CD8-positive, alpha-beta memory T cell (primary cell): ENCODE data around the gene NADSYN1. TPM values are rescaled to one million over a fixed set of nuclear protein-coding genes. Genes with fewer than 3 reads are reported as not detected.
"Not testable (repeated sequence)": the region's sequence is repeated elsewhere in the genome, so short reads cannot be mapped to it uniquely, and the experiment has no call there.

ENCODE experiments used
- CTCF ChIA-PET: fragments of 350-600 bp; sonication (Branson Sonifier 250); formaldehyde crosslinking; loops from one replicate; lab custom pipeline; 2021; ENCODE audit warnings: antibody characterized with exemption; lab: Charles Lee
- POLR2A ChIA-PET: fragments of 350-600 bp; sonication (Branson Sonifier 250); formaldehyde crosslinking; loops from one replicate; lab custom pipeline; 2021; ENCODE audit warnings: antibody characterized with exemption; lab: Charles Lee
- DNase-seq, 5 donors: peaks; one replicate each; pipeline versions ENCODE4 v3.0.0 to v3.0.0-alpha.2; 2020 to 2022; ENCODE audit warnings: mixed read lengths in 1 of 5
- H3K27ac ChIP-seq: one replicate; pipeline ENCODE4 v1.7.0; 2013; ENCODE audit warnings: low read depth, mild to moderate bottlenecking, low read length, moderate library complexity
- H3K27me3 ChIP-seq: 2 replicates; pipeline ENCODE4 v1.7.0; 2013; ENCODE audit warnings: low read length, mild to moderate bottlenecking; ENCODE audit not compliant: insufficient read depth, poor library complexity, severe bottlenecking
- H3K36me3 ChIP-seq: 2 replicates; pipeline ENCODE4 v1.7.0; 2013; ENCODE audit warnings: mild to moderate bottlenecking, low read length, moderate library complexity; ENCODE audit not compliant: insufficient read depth
- H3K4me1 ChIP-seq: 2 replicates; pipeline ENCODE4 v1.7.0; 2013; ENCODE audit warnings: mild to moderate bottlenecking, low read length, moderate library complexity; ENCODE audit not compliant: insufficient read depth
- H3K4me3 ChIP-seq: 2 replicates; pipeline ENCODE4 v1.7.0; 2013; ENCODE audit warnings: mild to moderate bottlenecking, low read length
- H3K9me3 ChIP-seq: 2 replicates; pipeline ENCODE4 v1.7.0; 2013; ENCODE audit warnings: mild to moderate bottlenecking, low read length
- H3K27ac Mint-ChIP-seq, 8 donors: one replicate each; pipeline ENCODE4 v1.8.0; 2020 to 2021; ENCODE audit warnings: mixed read lengths in 8 of 8, mild to moderate bottlenecking in 6 of 8, inconsistent platforms in 3 of 8, moderate library complexity in 3 of 8
- H3K27me3 Mint-ChIP-seq, 2 donors: one replicate each; pipeline ENCODE4 v1.8.0; 2020 to 2021; ENCODE audit warnings: mixed read lengths in 2 of 2, mild to moderate bottlenecking in 1 of 2, moderate library complexity in 1 of 2
- H3K36me3 Mint-ChIP-seq, 3 donors: one replicate each; pipeline ENCODE4 v1.8.0; 2020 to 2021; ENCODE audit warnings: mixed read lengths in 3 of 3, inconsistent platforms in 1 of 3, mild to moderate bottlenecking in 1 of 3
- H3K4me1 Mint-ChIP-seq, 3 donors: one replicate each; pipeline ENCODE4 v1.8.0; 2020 to 2021; ENCODE audit warnings: mixed read lengths in 3 of 3, inconsistent platforms in 1 of 3, mild to moderate bottlenecking in 1 of 3
- H3K4me3 Mint-ChIP-seq, 7 donors: one replicate each; pipeline ENCODE4 v1.8.0; 2020 to 2021; ENCODE audit warnings: mixed read lengths in 7 of 7, mild to moderate bottlenecking in 6 of 7, moderate library complexity in 4 of 7, inconsistent platforms in 2 of 7
- H3K9me3 Mint-ChIP-seq, 5 donors: one replicate each; pipeline ENCODE4 v1.8.0; 2020 to 2022; ENCODE audit warnings: mixed read lengths in 5 of 5, mild to moderate bottlenecking in 3 of 5, moderate library complexity in 2 of 5, inconsistent platforms in 1 of 5
- polyA plus RNA-seq: library from polyadenylated mRNA; unstranded; fragments of 300-500 nt; fragmentation: Illumina TruSeq; gene quantifications from one replicate; pipeline ENCODE4 v1.2.3, GENCODE V29; 2021
- total RNA-seq, 2 experiments: library from RNA; stranded (reverse); gene quantifications; one replicate each; pipeline ENCODE4 v1.2.3, GENCODE V29; 2021

Gene NADSYN1
- total and polyA plus RNA-seq, 3 experiments from 2014 or later = 43.6 to 62.5 (median 60.3) TPM

DNA sequence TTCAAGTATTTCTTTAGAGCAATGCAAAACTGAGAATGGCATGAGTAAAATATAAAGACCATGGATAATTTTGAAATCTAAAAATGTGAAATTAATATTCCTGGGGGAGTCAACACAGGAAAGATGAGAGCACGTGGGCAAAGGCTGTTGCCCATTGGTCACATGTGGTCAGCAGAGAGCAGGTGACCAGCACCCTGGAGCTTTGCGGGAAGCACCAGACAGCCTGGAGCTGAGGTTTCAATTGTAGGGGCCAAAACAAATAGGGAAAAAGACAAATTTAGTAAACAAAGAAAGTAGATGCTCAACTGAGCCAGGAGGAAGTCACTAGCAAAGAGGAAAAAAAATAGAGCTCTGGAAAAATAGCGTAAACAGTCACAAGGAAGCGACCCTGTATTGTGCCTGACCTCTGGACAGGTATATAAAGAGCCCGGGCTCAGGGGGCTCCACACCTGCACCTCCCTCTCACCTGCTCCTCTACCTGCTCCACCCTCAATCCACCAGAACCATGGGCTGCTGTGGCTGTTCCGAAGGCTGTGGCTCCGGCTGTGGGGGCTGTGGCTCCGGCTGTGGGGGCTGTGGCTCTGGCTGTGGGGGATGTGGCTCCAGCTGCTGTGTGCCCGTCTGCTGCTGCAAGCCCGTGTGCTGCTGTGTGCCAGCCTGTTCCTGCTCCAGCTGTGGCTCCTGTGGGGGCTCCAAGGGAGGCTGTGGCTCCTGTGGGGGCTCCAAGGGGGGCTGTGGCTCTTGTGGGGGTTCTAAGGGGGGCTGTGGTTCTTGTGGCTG is 74.0 kb downstream of the NADSYN1 start, which contains the start of gene KRTAP5-7:
TSS of gene KRTAP5-7 (plus strand) at position 472 of the 780 bp plus-strand sequence. CDS start at position 506, 34 bp downstream.
- H3K4me1 Mint-ChIP-seq, DNase-seq, POLR2A ChIA-PET, H3K27ac ChIP-seq, H3K4me1 ChIP-seq, H3K4me3 ChIP-seq, H3K4me3 Mint-ChIP-seq, H3K36me3 ChIP-seq, H3K9me3 ChIP-seq, H3K27me3 ChIP-seq, H3K9me3 Mint-ChIP-seq, H3K36me3 Mint-ChIP-seq: not testable (repeated sequence)
- H3K27ac Mint-ChIP-seq = peak within 1 kb of the TSS in 1 of 8 donors; percentile 69
- CTCF ChIA-PET = interaction anchor here (0.6 kb wide), 1 partner anchor 40 kb away, joined by 3 read pairs; no protein-coding TSS in a partner anchor
- H3K27me3 Mint-ChIP-seq = peaks cover 5 to 33% of the 10 kb centered on the region in 2 donors

DNA sequence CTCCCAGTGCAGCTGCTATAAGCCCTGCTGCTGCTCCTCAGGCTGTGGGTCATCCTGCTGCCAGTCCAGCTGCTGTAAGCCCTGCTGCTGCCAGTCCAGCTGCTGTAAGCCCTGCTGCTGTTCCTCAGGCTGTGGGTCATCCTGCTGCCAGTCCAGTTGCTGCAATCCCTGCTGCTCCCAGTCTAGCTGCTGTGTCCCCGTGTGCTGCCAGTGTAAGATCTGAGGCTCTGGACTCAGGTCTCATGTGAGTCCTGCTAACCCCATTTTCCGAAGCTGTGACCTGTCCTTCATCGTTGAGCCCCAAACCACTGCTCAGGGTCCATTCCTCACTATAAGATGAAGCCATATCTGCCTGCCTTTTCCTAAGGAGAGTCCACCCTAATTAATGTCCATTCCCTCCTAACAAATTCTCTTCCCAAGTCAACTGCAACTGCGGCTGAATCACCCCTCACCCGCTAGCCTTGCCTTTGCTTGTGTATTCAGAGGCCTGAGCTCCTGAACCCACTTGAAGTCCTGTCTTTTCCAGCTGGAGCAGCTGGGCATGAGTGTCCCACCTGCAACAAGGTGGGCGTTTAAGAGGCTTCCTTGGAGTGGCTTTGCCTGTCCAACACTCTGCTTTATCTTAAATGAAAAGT is 74.7 kb downstream of the NADSYN1 start:
- Histone ChIP-seq H3K9me3 (no peaks in the 10 kb centered on the region), H3K36me3 (no peaks in the 10 kb centered on the region), H3K27ac (no peak overlapping the region), H3K4me1 (no peaks in the 10 kb centered on the region), H3K4me3 (no peak overlapping the region), H3K27me3 (no peaks in the 10 kb centered on the region)
- Mint-ChIP-seq H3K36me3 (peaks cover 0 to 5% (median 0%) of the 10 kb centered on the region in 3 donors), H3K9me3 (peaks cover 0 to 2% (median 0%) of the 10 kb centered on the region in 5 donors), H3K4me3 (no peak overlapping the region), H3K4me1 (no peaks in the 10 kb centered on the region), H3K27me3 (peaks cover 9 to 36% of the 10 kb centered on the region in 2 donors), H3K27ac (no peak overlapping the region)
- POLR2A ChIA-PET = no interaction called here
- no peak for DNase-seq
- CTCF ChIA-PET = no interaction called here

DNA sequence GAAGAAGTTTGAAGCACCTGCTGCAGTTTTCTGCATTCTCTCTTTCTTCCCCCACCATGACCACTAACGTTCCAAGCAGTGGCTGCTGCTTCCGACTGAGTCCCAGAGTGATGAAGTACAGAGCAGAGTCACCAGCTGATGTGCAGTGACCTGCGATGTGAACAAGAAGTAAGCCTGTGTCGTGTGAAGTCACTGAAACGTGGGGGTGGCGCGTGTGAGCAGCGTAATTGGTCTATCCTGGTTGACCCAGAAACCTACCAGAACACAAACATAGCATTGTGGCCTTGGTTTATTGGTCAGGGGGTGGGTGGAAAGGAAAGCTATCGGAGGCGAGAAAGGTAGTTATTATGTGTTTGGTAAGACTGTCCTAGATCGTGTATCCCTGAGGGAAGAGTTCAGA is 77.6 kb downstream of the NADSYN1 start:
- ChIA-PET CTCF (no interaction called here), POLR2A (no interaction called here)
- Mint-ChIP-seq H3K36me3 (no peaks in the 10 kb centered on the region), H3K9me3 (no peaks in the 10 kb centered on the region), H3K4me3 (no peak overlapping the region), H3K27me3 (peaks cover 13 to 34% of the 10 kb centered on the region in 2 donors), H3K27ac (no peak overlapping the region), H3K4me1 (no peaks in the 10 kb centered on the region)
- H3K36me3 ChIP-seq = no peaks in the 10 kb centered on the region
- H3K27me3 ChIP-seq = no peaks in the 10 kb centered on the region
- no peaks in the 10 kb centered on the region for H3K4me1 ChIP-seq
- no peaks in the 10 kb centered on the region for H3K9me3 ChIP-seq
- no peak for DNase-seq
- no peak overlapping the region for H3K27ac ChIP-seq
- no peak overlapping the region for H3K4me3 ChIP-seq

DNA sequence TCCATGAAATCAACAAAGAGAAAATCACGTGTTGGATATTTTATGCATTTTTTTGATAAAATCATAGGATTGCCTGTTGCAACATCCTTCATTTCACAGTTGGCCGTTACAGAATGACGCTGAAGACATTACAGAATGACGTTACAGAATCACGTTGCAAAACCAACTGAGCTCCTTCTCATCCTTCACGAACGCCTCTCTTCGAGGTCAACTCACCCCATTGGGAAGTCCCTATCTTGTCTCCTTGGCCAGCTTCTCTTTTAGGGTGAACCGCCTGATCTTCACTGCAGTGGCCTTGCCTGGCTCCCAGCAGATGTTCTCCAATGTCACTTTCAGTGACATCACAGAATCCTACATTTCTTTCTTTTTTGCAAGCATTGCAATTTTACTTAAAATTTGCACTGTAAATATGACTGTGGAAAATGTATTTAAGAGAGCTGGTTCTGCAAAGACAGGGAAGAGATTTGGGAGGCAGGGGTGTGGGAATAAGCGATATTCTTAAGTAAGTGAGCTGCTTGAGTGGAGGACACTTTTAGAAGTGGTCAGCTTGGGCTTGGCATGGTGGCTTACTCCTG is 79.1 kb downstream of the NADSYN1 start:
- no peak overlapping the region for H3K4me3 ChIP-seq
- no peak overlapping the region for H3K4me3 Mint-ChIP-seq
- no peak for DNase-seq
- no peaks in the 10 kb centered on the region for H3K9me3 Mint-ChIP-seq
- no peak overlapping the region for H3K27ac ChIP-seq
- no peaks in the 10 kb centered on the region for H3K27me3 ChIP-seq
- H3K36me3 ChIP-seq = no peaks in the 10 kb centered on the region
- H3K27me3 Mint-ChIP-seq = peaks cover 14 to 29% of the 10 kb centered on the region in 2 donors
- no peaks in the 10 kb centered on the region for H3K4me1 Mint-ChIP-seq
- H3K27ac Mint-ChIP-seq = no peak overlapping the region
- H3K4me1 ChIP-seq = no peaks in the 10 kb centered on the region
- H3K36me3 Mint-ChIP-seq = no peaks in the 10 kb centered on the region
- POLR2A ChIA-PET = no interaction called here
- no peaks in the 10 kb centered on the region for H3K9me3 ChIP-seq
- CTCF ChIA-PET = interaction anchor here (0.7 kb wide), 1 partner anchor 8 kb away, joined by 3 read pairs; no protein-coding TSS in a partner anchor

DNA sequence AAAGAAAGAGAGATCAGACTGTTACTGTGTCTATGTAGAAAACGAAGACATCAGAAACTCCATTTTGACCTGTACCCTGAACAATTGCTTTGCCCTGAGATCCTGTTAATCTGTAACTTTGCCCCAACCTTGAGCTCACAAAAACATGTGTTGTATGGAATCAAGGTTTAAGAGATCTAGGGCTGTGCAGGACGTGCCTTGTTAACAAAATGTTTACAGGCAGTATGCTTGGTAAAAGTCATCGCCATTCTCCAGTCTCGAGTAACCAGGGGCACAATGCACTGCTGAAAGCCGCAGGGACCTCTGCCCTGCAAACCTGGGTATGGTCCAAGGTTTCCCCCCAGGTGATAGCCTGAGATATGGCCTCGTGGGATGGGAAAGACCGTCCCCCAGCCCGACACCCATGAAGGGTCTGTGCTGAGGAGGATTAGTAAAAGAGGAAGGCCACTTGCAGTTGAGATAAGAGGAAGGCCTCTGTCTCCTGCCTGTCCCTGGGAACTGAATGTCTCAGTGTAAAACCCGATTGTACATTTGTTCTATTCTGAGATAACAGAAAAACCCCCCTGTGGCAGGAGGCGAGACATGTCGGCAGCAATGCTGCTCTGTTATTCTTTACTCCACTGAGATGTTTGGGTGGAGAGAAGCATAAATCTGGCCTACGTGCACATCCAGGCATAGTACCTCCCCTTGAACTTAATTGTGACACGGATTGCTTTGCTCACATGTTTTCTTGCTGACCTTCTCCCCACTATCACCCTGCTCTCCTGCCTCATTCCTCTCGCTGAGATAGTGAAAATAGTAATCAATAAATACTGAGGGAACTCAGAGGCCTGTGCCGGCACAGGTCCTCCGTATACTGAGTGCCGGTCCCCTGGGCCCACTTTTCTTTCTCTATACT is 82.0 kb downstream of the NADSYN1 start:
- H3K36me3 ChIP-seq, POLR2A ChIA-PET, DNase-seq, CTCF ChIA-PET, H3K9me3 ChIP-seq, H3K27ac Mint-ChIP-seq, H3K36me3 Mint-ChIP-seq, H3K27me3 ChIP-seq, H3K4me1 Mint-ChIP-seq, H3K9me3 Mint-ChIP-seq, H3K4me1 ChIP-seq, H3K27ac ChIP-seq, H3K4me3 Mint-ChIP-seq, H3K4me3 ChIP-seq: not testable (repeated sequence)
- peaks cover 11 to 28% of the 10 kb centered on the region in 2 donors for H3K27me3 Mint-ChIP-seq

DNA sequence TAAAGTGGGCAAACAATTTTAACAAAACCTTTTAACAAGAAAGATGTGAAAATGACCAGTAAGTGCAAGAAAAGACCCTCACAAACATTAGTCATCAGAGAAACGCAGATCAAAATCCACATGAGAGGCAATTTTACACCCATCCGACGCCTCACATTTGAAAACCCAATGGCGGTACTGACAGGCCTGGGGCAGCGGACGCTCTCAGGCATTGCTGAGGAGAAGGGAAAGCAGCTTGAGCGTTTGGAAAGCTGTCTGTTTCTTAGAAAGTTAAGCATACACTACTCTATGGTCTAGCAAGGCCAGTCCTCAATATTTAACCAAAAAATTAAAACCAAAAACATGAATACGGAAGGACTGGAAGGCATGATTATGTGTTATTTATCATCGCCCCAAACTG is 82.8 kb downstream of the NADSYN1 start:
- H3K27me3 ChIP-seq = no peaks in the 10 kb centered on the region
- Mint-ChIP-seq H3K36me3 (peaks cover 0 to 2% (median 0%) of the 10 kb centered on the region in 3 donors), H3K4me3 (no peak overlapping the region), H3K4me1 (no peaks in the 10 kb centered on the region), H3K27ac (no peak overlapping the region), H3K27me3 (peaks cover 12 to 25% of the 10 kb centered on the region in 2 donors), H3K9me3 (peaks cover 0 to 4% (median under 1%) of the 10 kb centered on the region in 5 donors)
- H3K9me3 ChIP-seq = no peaks in the 10 kb centered on the region
- ChIA-PET CTCF (no interaction called here), POLR2A (no interaction called here)
- H3K4me1 ChIP-seq = no peaks in the 10 kb centered on the region
- no peak overlapping the region for H3K4me3 ChIP-seq
- no peak for DNase-seq
- H3K36me3 ChIP-seq = no peaks in the 10 kb centered on the region
- no peak overlapping the region for H3K27ac ChIP-seq

DNA sequence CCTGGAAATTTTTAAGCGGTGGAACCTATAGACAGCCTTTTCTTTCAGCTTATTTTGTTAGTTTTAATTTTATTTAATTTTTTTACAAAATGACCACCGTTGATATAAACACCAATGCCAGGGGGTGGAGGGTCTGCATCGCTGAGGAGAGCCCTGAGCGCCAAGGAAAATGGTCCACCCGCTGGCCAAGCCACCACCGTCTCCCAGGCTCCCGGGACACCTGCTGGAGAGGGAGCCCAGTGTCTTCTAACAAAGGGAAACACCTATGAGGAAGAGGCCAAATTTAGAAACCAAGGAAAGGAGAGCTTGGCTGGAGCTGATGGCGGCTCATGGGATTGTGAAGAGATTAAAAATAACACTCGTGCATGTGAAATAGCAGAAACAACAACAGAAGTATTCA is 84.5 kb downstream of the NADSYN1 start:
- no peaks in the 10 kb centered on the region for H3K9me3 ChIP-seq
- no peaks in the 10 kb centered on the region for H3K4me1 ChIP-seq
- H3K27ac ChIP-seq = no peak overlapping the region
- peaks cover 0 to 11% (median 0%) of the 10 kb centered on the region in 3 donors for H3K36me3 Mint-ChIP-seq
- no peak overlapping the region for H3K4me3 Mint-ChIP-seq
- no peak for DNase-seq
- H3K4me3 ChIP-seq = no peak overlapping the region
- CTCF ChIA-PET = no interaction called here
- peaks cover 0 to 9% (median 5%) of the 10 kb centered on the region in 5 donors for H3K9me3 Mint-ChIP-seq
- no peaks in the 10 kb centered on the region for H3K36me3 ChIP-seq
- no peaks in the 10 kb centered on the region for H3K27me3 ChIP-seq
- POLR2A ChIA-PET = no interaction called here
- H3K4me1 Mint-ChIP-seq = no peaks in the 10 kb centered on the region
- H3K27ac Mint-ChIP-seq = no peak overlapping the region
- H3K27me3 Mint-ChIP-seq = peaks cover 15 to 36% of the 10 kb centered on the region in 2 donors
